Measurements from ENCODE around the gene PRIM1. TPM values are rescaled to one million over a fixed set of nuclear protein-coding genes. Genes with fewer than 3 reads are reported as not detected.

PRIM1 gene
- total and polyA plus RNA-seq, 2 of the 13 experiments (the other 11 are each of a cell fraction or from before 2014, with no cell fraction given) = 30.0 to 47.3 TPM

- no TSS peak for BruUV-seq (replicated peaks)
- in situ Hi-C loops (cut with HindIII; ENCODE audit: extremely low pct_ligation_motif_present, low pct_unique_long_range_greater_than_20kb) (no loop called here), intact Hi-C loops (cut with micrococcal nuclease; ENCODE audit: unreplicated experiment) (loop anchor here (5.0 kb wide), 1 partner anchor 225 kb away; no protein-coding TSS in a partner anchor)
- H3K4me3 ChIP-seq (replicated peaks in 1 of 3; ENCODE audit: insufficient read depth in 1 of 3, low read depth in 2 of 3, low read length in 3 of 3) = no peak overlapping the region
- H3K27ac ChIP-seq (ENCODE audit: extremely low read length, insufficient read depth, low read length) = no peak overlapping the region
- ATAC-seq = no peak
- DNase-seq (ENCODE audit: low spot score) = no peak
- H3K9ac ChIP-seq (ENCODE audit: insufficient read depth, low read depth, low read length) = no peak overlapping the region
- no peak for TF ChIP-seq SMARCE1 (IDR thresholded peaks at IDR 0.05; ENCODE audit: borderline replicate concordance)
- TF ChIP-seq GABPA (IDR thresholded peaks at IDR 0.05; ENCODE audit: low read depth, low read length) = no peak
- no peak for TF ChIP-seq GABPA (CRISPR knock-in tag; IDR thresholded peaks at IDR 0.05; ENCODE audit: low read depth)
- no peak for TF ChIP-seq FOXA3 (CRISPR knock-in tag; IDR thresholded peaks at IDR 0.05)
- no peak for TF ChIP-seq ZNF367 (CRISPR knock-in tag; IDR thresholded peaks at IDR 0.05; ENCODE audit: borderline replicate concordance)
- no peak for TF ChIP-seq TFE3 (CRISPR knock-in tag; IDR thresholded peaks at IDR 0.05)
- no peak for TF ChIP-seq ZNF614 (CRISPR knock-in tag; IDR thresholded peaks at IDR 0.05; ENCODE audit: borderline replicate concordance)
- no peak for TF ChIP-seq ZNF552 (CRISPR knock-in tag; IDR thresholded peaks at IDR 0.05; ENCODE audit: borderline replicate concordance)
- no peak for TF ChIP-seq ZSCAN21 (CRISPR knock-in tag; IDR thresholded peaks at IDR 0.05; ENCODE audit: borderline replicate concordance)
- no peak for TF ChIP-seq AFF4 (CRISPR knock-in tag; IDR thresholded peaks at IDR 0.05)
- TF ChIP-seq PATZ1 (CRISPR knock-in tag; IDR thresholded peaks at IDR 0.05) = no peak
- no peak for TF ChIP-seq BRCA1 (CRISPR knock-in tag; IDR thresholded peaks at IDR 0.05)
- no peak for TF ChIP-seq RARA (CRISPR knock-in tag; IDR thresholded peaks at IDR 0.05)
- TF ChIP-seq HIVEP1 (CRISPR knock-in tag; IDR thresholded peaks at IDR 0.05) = no peak
- no peak for TF ChIP-seq ZNF33B (CRISPR knock-in tag; IDR thresholded peaks at IDR 0.05)
- no peaks in the 10 kb centered on the region for H3K27me3 ChIP-seq (ENCODE audit: control insufficient read depth in 1 of 2, insufficient read depth in 2 of 2, low read length in 2 of 2)
- no peaks in the 10 kb centered on the region for H3K79me2 ChIP-seq (ENCODE audit: insufficient read depth, low read length)
- FAIRE-seq = no peak
- H3K9me3 ChIP-seq (ENCODE audit: low read length) = peaks cover 16% of the 10 kb centered on the region
- WGBS (ENCODE audit: low lambda C conversion rate) = 46% methylated on average over 2 of the region's 2 CpGs
- CTCF ChIA-PET (ENCODE audit: low intra/inter-chr PET ratio, low total read pairs) = no interaction called here
- POLR2A ChIA-PET = no interaction called here
- H3K4me2 ChIP-seq (ENCODE audit: low read depth, low read length) = no peak overlapping the region
- no peaks in the 10 kb centered on the region for H4K20me1 ChIP-seq (ENCODE audit: insufficient read depth, low read length)
- no peaks in the 10 kb centered on the region for H3K36me3 ChIP-seq (replicated peaks in 1 of 2; ENCODE audit: control insufficient read depth in 1 of 2, insufficient read depth in 2 of 2, low read length in 2 of 2)
- H3K4me1 ChIP-seq (ENCODE audit: insufficient read depth, low read length) = peaks cover 65% of the 10 kb centered on the region
- H2AFZ ChIP-seq (ENCODE audit: low read length) = no peak overlapping the region
Observed at GRCh38 chr12:56761812-56762211, 9.7 kb upstream of the PRIM1 start.
